Mesenchymal stem cell (in vitro differentiated cells and primary cell): Measurements from ENCODE around the gene TBC1D30.

ENCODE experiments used
- DNase-seq: peaks from one replicate; pipeline ENCODE4 v3.0.0-alpha.2; 2013
- H2AFZ ChIP-seq: one replicate; pipeline ENCODE4 v1.6.1; 2013; ENCODE audit warnings: low read depth, mild to moderate bottlenecking, control low read depth, inconsistent platforms, low read length, moderate library complexity
- H2AK5ac ChIP-seq: 2 replicates; pipeline ENCODE4 v1.6.1; 2013; ENCODE audit warnings: low read length, moderate library complexity, mild to moderate bottlenecking, inconsistent platforms; ENCODE audit not compliant: severe bottlenecking
- H2BK120ac ChIP-seq: one replicate; pipeline ENCODE4 v1.6.1; 2013; ENCODE audit warnings: low read depth, mild to moderate bottlenecking, inconsistent platforms, low read length, moderate library complexity
- H2BK12ac ChIP-seq, 2 experiments: one replicate each; pipeline ENCODE4 v1.6.1; 2013; ENCODE audit warnings: inconsistent platforms in 2 of 2, low read length in 2 of 2, mild to moderate bottlenecking in 2 of 2, moderate library complexity in 2 of 2, control low read depth in 1 of 2
- H2BK15ac ChIP-seq: one replicate; pipeline ENCODE4 v1.6.1; 2013; ENCODE audit warnings: mild to moderate bottlenecking, low read depth, inconsistent platforms; ENCODE audit not compliant: poor library complexity, severe bottlenecking
- H2BK5ac ChIP-seq: 2 replicates; pipeline ENCODE4 v1.6.1; 2013; ENCODE audit warnings: low read depth, mild to moderate bottlenecking, low read length, control low read depth, inconsistent platforms; ENCODE audit not compliant: poor library complexity, severe bottlenecking
- H3K14ac ChIP-seq, 2 experiments: one replicate each; pipeline ENCODE4 v1.6.1; 2013; ENCODE audit warnings: inconsistent platforms in 2 of 2, low read length in 2 of 2, control low read depth in 1 of 2, mild to moderate bottlenecking in 1 of 2, moderate library complexity in 1 of 2
- H3K18ac ChIP-seq, 2 experiments: one replicate each; pipeline ENCODE4 v1.6.1; 2013; ENCODE audit warnings: inconsistent platforms in 2 of 2, low read length in 2 of 2, control low read depth in 1 of 2, low read depth in 1 of 2, mild to moderate bottlenecking in 1 of 2
- H3K23ac ChIP-seq, 2 experiments: one replicate each; pipeline ENCODE4 v1.6.1; 2013; ENCODE audit warnings: inconsistent platforms in 2 of 2, low read length in 2 of 2, mild to moderate bottlenecking in 2 of 2, moderate library complexity in 2 of 2, control low read depth in 1 of 2
- H3K27ac ChIP-seq: 2 replicates; pipeline ENCODE4 v1.5.1; 2013; ENCODE audit warnings: mild to moderate bottlenecking, moderate library complexity, low read length, control low read depth, inconsistent platforms; ENCODE audit not compliant: poor library complexity, severe bottlenecking
- H3K27me3 ChIP-seq, 2 experiments: 2 replicates each; pipeline versions ENCODE4 v1.6.1 to v1.7.0; 2013; ENCODE audit warnings: low read length in 2 of 2, mild to moderate bottlenecking in 2 of 2, moderate library complexity in 2 of 2, control low read depth in 1 of 2, inconsistent platforms in 1 of 2; ENCODE audit not compliant: control insufficient read depth in 1 of 2, insufficient read depth in 1 of 2
- H3K36me3 ChIP-seq, 2 experiments: 2 replicates each; pipeline versions ENCODE4 v1.6.1 to v1.7.0; 2013; ENCODE audit warnings: low read length in 2 of 2, control low read depth in 1 of 2, inconsistent platforms in 1 of 2, low read depth in 1 of 2, mild to moderate bottlenecking in 1 of 2; ENCODE audit not compliant: insufficient read depth in 2 of 2, control insufficient read depth in 1 of 2
- H3K4ac ChIP-seq, 2 experiments: one replicate each; pipeline ENCODE4 v1.6.1; 2013; ENCODE audit warnings: inconsistent platforms in 2 of 2, low read length in 2 of 2, mild to moderate bottlenecking in 2 of 2, moderate library complexity in 2 of 2, control low read depth in 1 of 2, low read depth in 1 of 2
- H3K4me1 ChIP-seq: 2 replicates; pipeline ENCODE4 v1.6.1; 2013; ENCODE audit warnings: low read depth, low read length, control low read depth; ENCODE audit not compliant: control insufficient read depth, insufficient read depth
- H3K4me2 ChIP-seq: 2 replicates; pipeline ENCODE4 v1.6.1; 2013; ENCODE audit warnings: low read length, mild to moderate bottlenecking, inconsistent platforms; ENCODE audit not compliant: poor library complexity, severe bottlenecking
- H3K4me3 ChIP-seq, 2 experiments: 2 replicates each; pipeline versions ENCODE4 v1.5.1 to v1.7.0; 2013; ENCODE audit warnings: low read length in 2 of 2, mild to moderate bottlenecking in 2 of 2, control low read depth in 1 of 2, low read depth in 1 of 2; ENCODE audit not compliant: insufficient read depth in 1 of 2
- H3K79me1 ChIP-seq: replicated peaks from 2 replicates; pipeline ENCODE4 v1.6.1; 2013; ENCODE audit warnings: mild to moderate bottlenecking, control low read depth, low read length, inconsistent platforms; ENCODE audit not compliant: poor library complexity, severe bottlenecking
- H3K9ac ChIP-seq: 2 replicates; pipeline ENCODE4 v1.7.0; 2013; ENCODE audit warnings: mild to moderate bottlenecking, low read length, moderate library complexity
- H3K9me3 ChIP-seq: 2 replicates; pipeline ENCODE4 v1.7.0; 2013; ENCODE audit warnings: mild to moderate bottlenecking, low read length; ENCODE audit not compliant: control insufficient read depth
- H4K8ac ChIP-seq: one replicate; pipeline ENCODE4 v1.6.1; 2013; ENCODE audit warnings: inconsistent platforms, mild to moderate bottlenecking, low read length, moderate library complexity
- H4K91ac ChIP-seq: one replicate; pipeline ENCODE4 v1.6.1; 2013; ENCODE audit warnings: mild to moderate bottlenecking, low read length, inconsistent platforms

TBC1D30 gene

DNA sequence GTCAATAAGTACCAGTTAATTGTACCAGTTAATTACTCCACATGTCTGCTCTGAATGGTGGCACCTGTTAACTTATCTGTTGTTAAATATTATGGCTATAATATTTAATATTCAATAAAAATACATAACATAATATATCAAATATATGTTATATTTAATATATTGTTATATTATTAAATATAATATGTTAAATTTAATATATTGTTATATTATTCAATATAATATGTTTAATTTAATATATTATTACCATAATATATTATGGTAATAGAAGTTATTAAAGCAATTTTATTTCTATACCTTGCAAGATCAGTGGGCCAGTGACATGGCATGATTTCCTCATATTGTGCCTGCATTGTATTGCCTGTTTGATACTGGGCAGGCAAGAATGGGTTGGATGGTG is 98.4 kb downstream of the TBC1D30 start:
- Histone ChIP-seq H2BK12ac (no peak overlapping the region), H4K91ac (no peak overlapping the region), H3K4me2 (no peak overlapping the region), H2AFZ (no peak overlapping the region), H3K14ac (no peak overlapping the region), H3K18ac (no peak overlapping the region), H3K4me1 (no peaks in the 10 kb centered on the region), H3K4ac (no peak overlapping the region), H3K36me3 (no peaks in the 10 kb centered on the region), H3K23ac (no peak overlapping the region), H3K9me3 (no peaks in the 10 kb centered on the region), H2BK15ac (no peak overlapping the region), H4K8ac (no peak overlapping the region), H3K9ac (no peak overlapping the region), H3K27me3 (peaks cover 14 to 21% of the 10 kb centered on the region in 2 experiments), H3K27ac (no peak overlapping the region), H2AK5ac (no peak overlapping the region), H3K79me1 (no peaks in the 10 kb centered on the region), H2BK5ac (no peak overlapping the region), H3K4me3 (no peak overlapping the region), H2BK120ac (no peak overlapping the region)
- no peak for DNase-seq

DNA sequence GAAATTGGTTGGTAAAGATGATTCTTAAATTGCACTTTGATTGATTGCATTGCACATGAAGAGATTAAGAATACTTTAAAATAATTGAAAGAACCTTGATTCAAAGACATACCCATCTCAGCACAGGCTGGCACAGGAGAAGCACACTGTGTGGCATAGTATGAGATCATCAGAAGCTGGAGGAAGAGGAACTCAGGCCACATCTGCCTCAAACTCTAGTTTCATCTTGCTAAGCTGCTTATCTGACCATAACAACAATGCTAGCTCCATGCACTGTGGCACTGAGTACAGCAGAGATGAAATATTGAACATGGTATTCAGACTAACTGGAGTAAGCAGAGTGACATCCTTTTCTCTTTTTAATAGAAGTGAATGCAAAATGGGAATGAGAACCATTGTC is 99.1 kb downstream of the TBC1D30 start:
- H3K14ac ChIP-seq = no peak overlapping the region
- peaks cover 14 to 15% of the 10 kb centered on the region in 2 experiments for H3K27me3 ChIP-seq
- H2AFZ ChIP-seq = no peak overlapping the region
- no peak overlapping the region for H2BK5ac ChIP-seq
- H2BK15ac ChIP-seq = no peak overlapping the region
- no peaks in the 10 kb centered on the region for H3K36me3 ChIP-seq
- H3K9me3 ChIP-seq = peaks cover 3% of the 10 kb centered on the region
- no peak overlapping the region for H4K91ac ChIP-seq
- DNase-seq = no peak
- no peak overlapping the region for H3K4ac ChIP-seq
- H2BK12ac ChIP-seq = no peak overlapping the region
- H2BK120ac ChIP-seq = no peak overlapping the region
- H3K23ac ChIP-seq = no peak overlapping the region
- no peak overlapping the region for H3K9ac ChIP-seq
- no peak overlapping the region for H3K4me2 ChIP-seq
- H3K27ac ChIP-seq = no peak overlapping the region
- H3K18ac ChIP-seq = no peak overlapping the region
- H2AK5ac ChIP-seq = no peak overlapping the region
- no peak overlapping the region for H3K4me3 ChIP-seq
- H3K4me1 ChIP-seq = no peaks in the 10 kb centered on the region
- no peak overlapping the region for H4K8ac ChIP-seq
- H3K79me1 ChIP-seq = no peaks in the 10 kb centered on the region
